ENCODE results near the gene TBCD. TPM values are rescaled to one million over a fixed set of nuclear protein-coding genes. Genes with fewer than 3 reads are reported as not detected.

TBCD gene
- polyA plus RNA-seq, 3 donors from 2014 or later = 70.2 to 142 (median 99.7) TPM

DNA sequence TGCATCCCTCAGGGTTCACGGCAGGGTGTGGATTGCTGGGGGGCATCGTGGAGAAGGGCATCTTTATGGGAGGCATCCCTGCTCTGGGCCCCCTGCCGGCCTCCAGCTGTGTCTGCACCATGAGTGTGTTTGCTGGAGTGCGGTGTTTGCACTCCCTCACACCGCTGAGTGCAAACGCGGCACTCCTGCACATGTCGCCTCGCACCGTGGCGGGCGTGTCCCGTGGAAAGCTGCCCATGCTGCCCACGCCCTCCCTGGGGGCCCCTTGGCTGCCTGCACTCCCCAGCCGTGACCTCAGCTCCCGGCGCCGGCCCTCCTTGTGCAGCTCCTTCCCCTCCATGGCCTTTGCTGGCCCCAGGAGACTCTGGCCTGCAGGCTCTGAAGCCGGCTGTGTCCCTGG, 162.5 kb downstream of the TBCD start:
- Mint-ChIP-seq H3K36me3 (peaks cover 11 to 21% (median 16%) of the 10 kb centered on the region in 3 donors), H3K4me1 (peaks cover 6 to 7% of the 10 kb centered on the region in 2 donors), H3K27me3 (ENCODE audit: low read depth in 3 of 3) (peaks cover 2% of the 10 kb centered on the region in 3 donors), H3K9me3 (no peaks in the 10 kb centered on the region), H3K27ac (no peak overlapping the region), H3K4me3 (no peak overlapping the region)
- no peak for DNase-seq

DNA sequence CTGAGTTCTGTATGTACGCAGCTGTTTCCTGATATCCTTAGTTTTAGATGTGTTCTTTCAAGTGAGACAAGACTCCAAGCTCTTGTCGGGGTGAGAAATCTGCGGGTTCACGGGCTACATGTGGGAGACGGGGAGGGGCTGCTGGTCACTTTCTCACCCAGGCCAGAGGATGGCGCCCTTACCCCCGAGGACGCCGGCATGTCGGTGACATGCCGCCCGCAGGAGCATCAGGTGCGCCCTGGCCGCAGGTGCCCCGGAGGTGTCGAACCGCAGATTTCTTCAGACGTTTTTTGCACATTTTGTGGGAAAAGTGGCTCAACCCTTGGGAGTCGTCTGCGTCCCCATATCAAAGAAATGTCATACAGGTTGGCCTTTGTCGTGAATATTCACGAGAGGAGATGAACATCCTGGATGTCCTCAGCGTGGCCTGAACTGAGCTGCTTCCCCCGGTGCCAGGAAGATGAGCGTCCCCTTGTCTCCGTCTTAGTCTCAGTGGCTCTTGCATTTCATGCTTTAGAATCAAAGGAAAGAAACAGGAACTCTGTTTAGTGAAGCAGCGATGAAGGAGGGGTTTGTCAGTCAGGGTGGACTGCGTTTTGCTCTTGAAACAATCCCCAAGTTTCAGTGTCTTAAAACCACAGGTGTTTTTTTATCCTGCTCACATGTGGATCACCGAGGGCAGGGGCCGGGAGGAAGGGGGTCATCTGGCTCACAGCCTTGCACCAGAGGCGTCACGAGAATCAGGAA, 163.3 kb downstream of the TBCD start:
- Mint-ChIP-seq H3K27ac (peak overlapping the region in 1 of 6 donors; percentile 30), H3K4me3 (no peak overlapping the region), H3K9me3 (no peaks in the 10 kb centered on the region), H3K36me3 (peaks cover 15 to 27% (median 21%) of the 10 kb centered on the region in 3 donors), H3K27me3 (ENCODE audit: low read depth in 3 of 3) (peaks cover 2 to 6% (median 2%) of the 10 kb centered on the region in 3 donors), H3K4me1 (peaks cover 6 to 7% of the 10 kb centered on the region in 2 donors)
- no peak for DNase-seq

GRCh38 chr17:82915757-82916027, 163.8 kb downstream of the TBCD start:
- H3K9me3 Mint-ChIP-seq = no peaks in the 10 kb centered on the region
- peaks cover 15 to 27% (median 21%) of the 10 kb centered on the region in 3 donors for H3K36me3 Mint-ChIP-seq
- no peak for DNase-seq
- peaks cover 6 to 7% of the 10 kb centered on the region in 2 donors for H3K4me1 Mint-ChIP-seq
- H3K4me3 Mint-ChIP-seq = no peak overlapping the region
- H3K27me3 Mint-ChIP-seq (ENCODE audit: low read depth in 3 of 3) = peaks cover 0 to 6% (median 2%) of the 10 kb centered on the region in 3 donors
- H3K27ac Mint-ChIP-seq = peak overlapping the region in 3 of 6 donors; percentile 30 to 76 (median 42)

GRCh38 chr17:82917699-82918345, 166.0 kb downstream of the TBCD start:
- peaks cover 3 to 5% of the 10 kb centered on the region in 2 donors for H3K4me1 Mint-ChIP-seq
- H3K27me3 Mint-ChIP-seq (ENCODE audit: low read depth in 3 of 3) = peaks cover 0 to 9% (median 2%) of the 10 kb centered on the region in 3 donors
- H3K9me3 Mint-ChIP-seq = no peaks in the 10 kb centered on the region
- no peak overlapping the region for H3K27ac Mint-ChIP-seq
- DNase-seq = peak; percentile 28 to 32 (median 29)
- peaks cover 11 to 35% (median 12%) of the 10 kb centered on the region in 3 donors for H3K36me3 Mint-ChIP-seq
- no peak overlapping the region for H3K4me3 Mint-ChIP-seq

DNA sequence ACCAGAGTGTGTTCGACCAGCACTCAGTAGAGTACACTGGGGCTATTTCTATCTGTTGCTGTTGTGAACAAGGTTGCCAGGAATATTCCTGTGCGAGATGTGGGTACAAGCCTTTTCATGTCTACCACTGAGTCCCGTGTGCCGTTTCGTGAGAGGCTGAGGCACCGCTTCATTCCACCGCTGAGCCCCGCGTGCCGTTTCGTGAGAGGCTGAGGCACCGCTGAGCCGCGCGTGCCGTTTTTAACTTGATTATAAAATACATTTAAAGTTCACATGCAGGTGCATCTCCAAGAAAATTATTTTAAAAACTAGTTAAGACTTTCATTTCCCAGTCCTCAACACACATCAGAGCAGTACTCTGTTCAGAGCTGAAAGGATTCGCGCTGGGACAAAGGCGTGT, 166.6 kb downstream of the TBCD start:
- Mint-ChIP-seq H3K27me3 (ENCODE audit: low read depth in 3 of 3) (peaks cover 0 to 9% (median 2%) of the 10 kb centered on the region in 3 donors), H3K4me1 (peaks cover 6 to 10% of the 10 kb centered on the region in 2 donors), H3K27ac (no peak overlapping the region), H3K9me3 (no peaks in the 10 kb centered on the region), H3K4me3 (no peak overlapping the region), H3K36me3 (peaks cover 12 to 35% (median 15%) of the 10 kb centered on the region in 3 donors)
- DNase-seq = no peak

GRCh38 chr17:82920150-82920549, 168.3 kb downstream of the TBCD start:
- Mint-ChIP-seq H3K9me3 (no peaks in the 10 kb centered on the region), H3K27ac (peak overlapping the region in 1 of 6 donors; percentile 69), H3K27me3 (ENCODE audit: low read depth in 3 of 3) (peaks cover 0 to 7% (median 2%) of the 10 kb centered on the region in 3 donors), H3K4me3 (no peak overlapping the region), H3K4me1 (peaks cover 5 to 10% of the 10 kb centered on the region in 2 donors), H3K36me3 (peaks cover 12 to 29% (median 14%) of the 10 kb centered on the region in 3 donors)
- no peak for DNase-seq

DNA sequence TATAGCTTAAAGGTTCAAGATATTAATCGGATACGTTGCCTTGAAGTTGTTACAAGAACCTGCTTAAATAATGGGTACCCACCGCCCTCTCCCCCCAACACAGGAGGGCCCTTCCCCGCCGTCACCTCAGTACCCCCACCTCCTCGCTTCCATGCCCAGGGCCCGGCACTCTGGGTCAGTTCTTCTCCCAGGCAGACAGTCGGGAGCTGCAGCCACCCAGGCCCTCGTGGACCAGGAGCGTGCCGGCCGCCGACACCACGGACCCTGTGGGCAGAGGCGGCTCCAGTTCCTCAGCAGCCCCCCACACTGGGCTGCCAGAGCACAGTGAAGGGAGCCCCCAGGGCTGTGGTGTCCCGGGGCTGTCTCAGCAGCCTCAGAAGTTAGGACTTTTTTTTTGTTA, 168.8 kb downstream of the TBCD start:
- Mint-ChIP-seq H3K27me3 (ENCODE audit: low read depth in 3 of 3) (peaks cover 0 to 7% (median 2%) of the 10 kb centered on the region in 3 donors), H3K27ac (peak overlapping the region in 1 of 6 donors; percentile 27), H3K9me3 (no peaks in the 10 kb centered on the region), H3K4me1 (peaks cover 5 to 10% of the 10 kb centered on the region in 2 donors), H3K4me3 (no peak overlapping the region), H3K36me3 (peaks cover 12 to 28% (median 14%) of the 10 kb centered on the region in 3 donors)
- no peak for DNase-seq

GRCh38 chr17:82921426-82921825, 169.6 kb downstream of the TBCD start:
- DNase-seq = no peak
- peaks cover 5 to 10% of the 10 kb centered on the region in 2 donors for H3K4me1 Mint-ChIP-seq
- peaks cover 11 to 27% (median 17%) of the 10 kb centered on the region in 3 donors for H3K36me3 Mint-ChIP-seq
- no peak overlapping the region for H3K4me3 Mint-ChIP-seq
- no peaks in the 10 kb centered on the region for H3K9me3 Mint-ChIP-seq
- peaks cover 0 to 7% (median 2%) of the 10 kb centered on the region in 3 donors for H3K27me3 Mint-ChIP-seq (ENCODE audit: low read depth in 3 of 3)
- H3K27ac Mint-ChIP-seq = peak overlapping the region in 1 of 6 donors; percentile 27

GRCh38 chr17:82922646-82923045, 170.8 kb downstream of the TBCD start:
- Mint-ChIP-seq H3K27ac (peak overlapping the region in 1 of 6 donors; percentile 17), H3K27me3 (ENCODE audit: low read depth in 3 of 3) (peaks cover 0 to 7% (median 2%) of the 10 kb centered on the region in 3 donors), H3K36me3 (peaks cover 15 to 30% (median 21%) of the 10 kb centered on the region in 3 donors), H3K9me3 (no peaks in the 10 kb centered on the region), H3K4me3 (no peak overlapping the region), H3K4me1 (peaks cover 5 to 10% of the 10 kb centered on the region in 2 donors)
- peak in 2 of 3 donors; percentile 9 to 19 for DNase-seq

- H3K27me3 Mint-ChIP-seq (ENCODE audit: low read depth in 3 of 3) = peaks cover 0 to 7% (median 2%) of the 10 kb centered on the region in 3 donors
- no peak for DNase-seq
- H3K4me3 Mint-ChIP-seq = no peak overlapping the region
- peaks cover 15 to 31% (median 21%) of the 10 kb centered on the region in 3 donors for H3K36me3 Mint-ChIP-seq
- H3K9me3 Mint-ChIP-seq = no peaks in the 10 kb centered on the region
- H3K4me1 Mint-ChIP-seq = peaks cover 5 to 10% of the 10 kb centered on the region in 2 donors
- peak overlapping the region in 1 of 6 donors; percentile 17 for H3K27ac Mint-ChIP-seq
These were observed 171.7 kb downstream of the TBCD start for GRCh38 chr17:82923366-82924113.

DNA sequence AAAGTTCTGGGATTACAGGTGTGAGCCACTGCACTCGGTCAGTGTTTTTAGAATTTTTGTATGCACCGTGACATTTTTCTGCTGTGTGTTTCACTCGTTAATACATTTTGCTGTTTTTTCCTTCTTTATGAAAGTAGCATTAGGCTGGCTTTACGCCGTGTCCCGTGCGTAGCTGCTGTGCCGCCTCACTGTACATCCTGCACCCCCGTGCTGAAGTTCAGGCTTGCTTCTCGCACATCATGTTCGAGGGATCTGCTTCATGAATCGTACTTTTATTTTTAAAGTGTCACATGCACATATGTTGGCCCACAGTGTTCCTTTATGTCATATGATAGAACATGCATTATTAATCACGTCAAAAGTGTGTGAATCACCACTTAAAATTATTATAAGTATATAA, 172.3 kb downstream of the TBCD start:
- Mint-ChIP-seq H3K36me3 (peaks cover 17 to 36% (median 23%) of the 10 kb centered on the region in 3 donors), H3K4me3 (no peak overlapping the region), H3K27me3 (ENCODE audit: low read depth in 3 of 3) (peaks cover 2 to 7% (median 3%) of the 10 kb centered on the region in 3 donors), H3K4me1 (peaks cover 5 to 10% of the 10 kb centered on the region in 2 donors), H3K27ac (peak overlapping the region in 2 of 6 donors; percentile 20 to 21), H3K9me3 (no peaks in the 10 kb centered on the region)
- DNase-seq = no peak

- H3K27ac Mint-ChIP-seq = no peak overlapping the region
- H3K36me3 Mint-ChIP-seq = peaks cover 12 to 30% (median 17%) of the 10 kb centered on the region in 3 donors
- H3K4me1 Mint-ChIP-seq = peaks cover 5 to 10% of the 10 kb centered on the region in 2 donors
- no peak for DNase-seq
- no peaks in the 10 kb centered on the region for H3K9me3 Mint-ChIP-seq
- no peak overlapping the region for H3K4me3 Mint-ChIP-seq
- peaks cover 2 to 4% (median 3%) of the 10 kb centered on the region in 3 donors for H3K27me3 Mint-ChIP-seq (ENCODE audit: low read depth in 3 of 3)
These were observed 172.9 kb downstream of the TBCD start for GRCh38 chr17:82924812-82925211.

DNA sequence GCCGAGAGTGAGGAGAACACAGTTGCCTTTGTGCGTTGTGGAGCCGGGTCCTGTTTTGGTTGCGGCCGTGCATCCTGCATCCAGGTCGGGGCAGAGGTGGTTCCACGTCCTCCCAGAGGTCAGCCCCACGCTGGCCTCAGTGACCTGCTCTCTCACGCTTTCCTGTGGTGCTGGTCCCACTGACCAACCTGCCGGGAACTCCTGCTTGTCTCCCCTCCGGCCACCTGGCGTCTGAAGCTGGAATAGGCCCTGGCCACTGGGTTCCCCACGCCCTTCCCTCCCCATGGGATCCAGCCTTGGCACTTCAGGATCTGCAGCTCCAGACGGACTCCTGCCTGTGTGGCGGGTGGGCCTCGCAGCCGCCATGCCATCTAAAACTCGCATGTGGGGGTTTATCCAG, 173.5 kb downstream of the TBCD start:
- Mint-ChIP-seq H3K4me3 (no peak overlapping the region), H3K27me3 (ENCODE audit: low read depth in 3 of 3) (peaks cover 2 to 3% (median 3%) of the 10 kb centered on the region in 3 donors), H3K4me1 (peaks cover 5 to 10% of the 10 kb centered on the region in 2 donors), H3K9me3 (no peaks in the 10 kb centered on the region), H3K36me3 (peaks cover 12 to 27% (median 17%) of the 10 kb centered on the region in 3 donors), H3K27ac (no peak overlapping the region)
- DNase-seq = no peak
